PC-3 (cell line): Measurements from ENCODE around the gene TMEM208.

Experiments
- EZH2 ChIP-seq: fragments of 300-600 bp; sonication (generic); IDR thresholded peaks from one replicate; pipeline ENCODE4 v1.6.1; 2017; ENCODE audit warnings: antibody characterized with exemption, mild to moderate bottlenecking, low read length; ENCODE audit not compliant: unreplicated experiment
- TF ChIP-seq, protein P1 (sequence below): fragments of 300-600 bp; sonication (generic); conservative IDR thresholded peaks from 2 replicates; pipeline ENCODE4 v1.5.1; 2017; ENCODE audit warnings: antibody characterized with exemption, low read depth, mild to moderate bottlenecking, low read length

GRCh38 chr16:67209565-67209964 is 17.4 kb upstream of the TMEM208 start:
- TF ChIP-seq, protein P1, sequence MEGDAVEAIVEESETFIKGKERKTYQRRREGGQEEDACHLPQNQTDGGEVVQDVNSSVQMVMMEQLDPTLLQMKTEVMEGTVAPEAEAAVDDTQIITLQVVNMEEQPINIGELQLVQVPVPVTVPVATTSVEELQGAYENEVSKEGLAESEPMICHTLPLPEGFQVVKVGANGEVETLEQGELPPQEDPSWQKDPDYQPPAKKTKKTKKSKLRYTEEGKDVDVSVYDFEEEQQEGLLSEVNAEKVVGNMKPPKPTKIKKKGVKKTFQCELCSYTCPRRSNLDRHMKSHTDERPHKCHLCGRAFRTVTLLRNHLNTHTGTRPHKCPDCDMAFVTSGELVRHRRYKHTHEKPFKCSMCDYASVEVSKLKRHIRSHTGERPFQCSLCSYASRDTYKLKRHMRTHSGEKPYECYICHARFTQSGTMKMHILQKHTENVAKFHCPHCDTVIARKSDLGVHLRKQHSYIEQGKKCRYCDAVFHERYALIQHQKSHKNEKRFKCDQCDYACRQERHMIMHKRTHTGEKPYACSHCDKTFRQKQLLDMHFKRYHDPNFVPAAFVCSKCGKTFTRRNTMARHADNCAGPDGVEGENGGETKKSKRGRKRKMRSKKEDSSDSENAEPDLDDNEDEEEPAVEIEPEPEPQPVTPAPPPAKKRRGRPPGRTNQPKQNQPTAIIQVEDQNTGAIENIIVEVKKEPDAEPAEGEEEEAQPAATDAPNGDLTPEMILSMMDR = no peak
- no peak for TF ChIP-seq EZH2
